H9 (cell line): ENCODE data around the gene TCEAL1. TPM values are rescaled to one million over a fixed set of nuclear protein-coding genes. Genes with fewer than 3 reads are reported as not detected.

Source experiments
- DNase-seq: peaks from one replicate; pipeline ENCODE4 v3.0.0-alpha.2; 2017
- H2AFZ ChIP-seq: one replicate; pipeline ENCODE4 v1.6.1; 2013; ENCODE audit warnings: mild to moderate bottlenecking, low read length, control low read depth, moderate library complexity
- H2AK5ac ChIP-seq: 2 replicates; pipeline ENCODE4 v1.6.1; 2013; ENCODE audit warnings: low read length, control low read depth, mixed read lengths; ENCODE audit not compliant: insufficient read length
- H2BK120ac ChIP-seq: one replicate; pipeline ENCODE4 v1.6.1; 2013; ENCODE audit warnings: low read depth, mild to moderate bottlenecking, low read length, control low read depth, inconsistent platforms; ENCODE audit not compliant: poor library complexity, severe bottlenecking
- H2BK12ac ChIP-seq: 2 replicates; pipeline ENCODE4 v1.6.1; 2013; ENCODE audit warnings: low read length, control low read depth, mixed read lengths, low read depth; ENCODE audit not compliant: insufficient read length
- H2BK15ac ChIP-seq: 2 replicates; pipeline ENCODE4 v1.6.1; 2013; ENCODE audit warnings: low read depth, low read length, control low read depth
- H2BK20ac ChIP-seq: one replicate; pipeline ENCODE4 v1.6.1; 2013; ENCODE audit warnings: low read depth, mild to moderate bottlenecking, low read length, control low read depth, inconsistent platforms; ENCODE audit not compliant: poor library complexity, severe bottlenecking
- H2BK5ac ChIP-seq: 2 replicates; pipeline ENCODE4 v1.6.1; 2013; ENCODE audit warnings: low read length, control low read depth, mixed read lengths; ENCODE audit not compliant: insufficient read length
- H3K14ac ChIP-seq: 2 replicates; pipeline ENCODE4 v1.6.1; 2013; ENCODE audit warnings: low read length, control low read depth; ENCODE audit not compliant: insufficient read depth
- H3K18ac ChIP-seq: 2 replicates; pipeline ENCODE4 v1.6.1; 2013; ENCODE audit warnings: low read depth, mild to moderate bottlenecking, mixed read lengths, low read length, control low read depth; ENCODE audit not compliant: insufficient read length
- H3K23ac ChIP-seq: 2 replicates; pipeline ENCODE4 v1.6.1; 2013; ENCODE audit warnings: low read length, control low read depth, mixed read lengths, low read depth; ENCODE audit not compliant: insufficient read length
- H3K23me2 ChIP-seq: 2 replicates; pipeline ENCODE4 v1.6.1; 2013; ENCODE audit warnings: low read depth, mild to moderate bottlenecking, mixed read lengths, low read length, control low read depth; ENCODE audit not compliant: insufficient read length, poor library complexity, severe bottlenecking
- H3K27ac ChIP-seq: 2 replicates; pipeline ENCODE4 v1.5.1; 2013; ENCODE audit warnings: low read length, control low read depth, mixed read lengths, low read depth; ENCODE audit not compliant: insufficient read length
- H3K27me3 ChIP-seq: 2 replicates; pipeline ENCODE4 v1.6.1; 2013; ENCODE audit warnings: low read length, control low read depth, inconsistent platforms; ENCODE audit not compliant: insufficient read depth
- H3K4ac ChIP-seq: 2 replicates; pipeline ENCODE4 v1.6.1; 2013; ENCODE audit warnings: low read depth, mild to moderate bottlenecking, control low read depth, inconsistent platforms, low read length, moderate library complexity
- H3K4me1 ChIP-seq: 2 replicates; pipeline ENCODE4 v1.6.1; 2013; ENCODE audit warnings: low read length, control low read depth, inconsistent platforms; ENCODE audit not compliant: insufficient read depth
- H3K4me2 ChIP-seq: 2 replicates; pipeline ENCODE4 v1.6.1; 2013; ENCODE audit warnings: low read length, control low read depth, mixed read lengths; ENCODE audit not compliant: insufficient read length, insufficient read depth
- H3K56ac ChIP-seq: 2 replicates; pipeline ENCODE4 v1.6.1; 2013; ENCODE audit warnings: low read depth, mild to moderate bottlenecking, mixed read lengths, low read length, control low read depth; ENCODE audit not compliant: insufficient read length
- H3K79me1 ChIP-seq: 2 replicates; pipeline ENCODE4 v1.6.1; 2013; ENCODE audit warnings: low read depth, mild to moderate bottlenecking, moderate library complexity, low read length, control low read depth, inconsistent platforms; ENCODE audit not compliant: insufficient read depth, poor library complexity, severe bottlenecking
- H3K79me2 ChIP-seq: 2 replicates; pipeline ENCODE4 v1.6.1; 2013; ENCODE audit warnings: low read length, control low read depth, inconsistent platforms; ENCODE audit not compliant: insufficient read depth
- H3K9ac ChIP-seq: 2 replicates; pipeline ENCODE4 v1.6.1; 2013; ENCODE audit warnings: low read length, control low read depth, mixed read lengths; ENCODE audit not compliant: insufficient read length; ENCODE audit errors: extremely low read depth
- H3K9me3 ChIP-seq: one replicate; pipeline ENCODE4 v1.6.1; 2013; ENCODE audit warnings: low read depth, low read length, inconsistent platforms; ENCODE audit not compliant: control insufficient read depth
- H3T11ph ChIP-seq: one replicate; pipeline ENCODE4 v1.6.1; 2013; ENCODE audit warnings: mild to moderate bottlenecking, low read length, control low read depth, inconsistent platforms
- H4K20me1 ChIP-seq: one replicate; pipeline ENCODE4 v1.6.1; 2013; ENCODE audit not compliant: control insufficient read depth, insufficient read length, insufficient read depth
- H4K5ac ChIP-seq: 2 replicates; pipeline ENCODE4 v1.6.1; 2013; ENCODE audit warnings: low read depth, mild to moderate bottlenecking, mixed read lengths, low read length, control low read depth; ENCODE audit not compliant: insufficient read length
- H4K8ac ChIP-seq: replicated peaks from 2 replicates; pipeline ENCODE4 v1.6.1; 2013; ENCODE audit warnings: low read length, control low read depth, mixed read lengths, low read depth; ENCODE audit not compliant: insufficient read length
- H4K91ac ChIP-seq: 2 replicates; pipeline ENCODE4 v1.6.1; 2013; ENCODE audit warnings: low read depth, mild to moderate bottlenecking, moderate library complexity, mixed read lengths, low read length, control low read depth; ENCODE audit not compliant: insufficient read length
- H3K27ac Mint-ChIP-seq, 3 experiments: 2 replicates in 2 of 3; 3 replicates in 1 of 3; pipeline ENCODE4 v1.8.0; 2020 to 2021; ENCODE audit warnings: mixed read lengths in 3 of 3, mild to moderate bottlenecking in 1 of 3, moderate library complexity in 1 of 3
- H3K27me3 Mint-ChIP-seq: 2 replicates; pipeline ENCODE4 v1.8.0; 2021; ENCODE audit warnings: low read depth, mild to moderate bottlenecking, moderate library complexity, mixed read lengths
- H3K36me3 Mint-ChIP-seq, 3 experiments: 2 replicates in 2 of 3; 3 replicates in 1 of 3; pipeline ENCODE4 v1.8.0; 2020 to 2021; ENCODE audit warnings: low read depth in 3 of 3, mixed read lengths in 3 of 3; ENCODE audit not compliant: insufficient read depth in 1 of 3
- H3K4me1 Mint-ChIP-seq, 2 experiments: 2 replicates each; pipeline ENCODE4 v1.8.0; 2020; ENCODE audit warnings: mixed read lengths in 2 of 2
- H3K4me3 Mint-ChIP-seq, 2 experiments: 2 replicates in 1 of 2; 3 replicates in 1 of 2; pipeline ENCODE4 v1.8.0; 2020 to 2021; ENCODE audit warnings: mild to moderate bottlenecking in 2 of 2, mixed read lengths in 2 of 2, moderate library complexity in 1 of 2
- H3K9me3 Mint-ChIP-seq, 2 experiments: 2 replicates in 1 of 2; 3 replicates in 1 of 2; pipeline ENCODE4 v1.8.0; 2020; ENCODE audit warnings: mild to moderate bottlenecking in 2 of 2, mixed read lengths in 2 of 2, moderate library complexity in 1 of 2
- WGBS: extraction: QIAGEN DNeasy Blood & Tissue Kit; methylation state at CpG from one replicate; pipeline ENCODE4 v1.1.7; 2013; ENCODE audit warnings: missing lambda C conversion rate, low lambda C conversion rate, mixed read lengths; ENCODE audit not compliant: insufficient read length; ENCODE audit errors: extremely low coverage; 5-methylcytosine and 5-hydroxymethylcytosine counted together
- total RNA-seq: library from RNA; stranded (reverse); gene quantifications from 2 replicates; pipeline ENCODE4 v1.2.1, GENCODE V29; 2021
- TF ChIP-seq, protein P1 (sequence below): fragments of 200-600 bp; sonication (generic); conservative IDR thresholded peaks from 3 replicates; pipeline ENCODE4 v1.8.0; 2021; ENCODE audit warnings: antibody characterized with exemption, mild to moderate bottlenecking

The TCEAL1 gene
- total RNA-seq, 1 experiment from 2014 or later: 3.0 TPM

DNA sequence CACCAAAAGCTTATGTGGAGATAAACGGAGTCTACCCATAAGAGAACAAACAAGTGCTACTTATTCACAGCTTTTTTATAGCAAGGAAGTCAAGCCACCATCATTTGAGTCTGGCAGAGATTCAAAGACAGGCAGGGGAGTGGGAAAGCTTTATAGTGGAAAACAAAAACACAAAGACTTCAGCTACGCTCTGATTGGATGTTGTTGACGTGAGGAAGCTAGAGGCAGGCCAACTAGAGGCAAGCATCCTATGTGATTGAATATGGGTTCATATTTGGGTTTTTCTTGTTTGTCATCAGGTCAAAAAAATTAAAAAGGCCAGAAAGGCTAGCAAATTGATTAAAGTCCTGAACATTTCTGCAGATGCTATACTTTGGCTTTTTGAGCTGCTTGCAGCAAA lies 44.2 kb upstream of the TCEAL1 start:
- Mint-ChIP-seq H3K27ac (no peak overlapping the region), H3K36me3 (peaks cover 0 to 19% (median 11%) of the 10 kb centered on the region in 3 experiments; a peak in 5 of 7 replicates), H3K4me3 (peak overlapping the region; percentile 89 to 93; a peak in 4 of 5 replicates), H3K4me1 (peaks cover 0 to 9% of the 10 kb centered on the region in 2 experiments; a peak in 2 of 4 replicates), H3K27me3 (peaks cover 9% of the 10 kb centered on the region), H3K9me3 (peaks cover 8 to 49% of the 10 kb centered on the region in 2 experiments; a peak in 4 of 5 replicates)
- Histone ChIP-seq H3K4me1 (no peaks in the 10 kb centered on the region), H2BK5ac (no peak overlapping the region), H2AK5ac (no peak overlapping the region), H4K20me1 (no peaks in the 10 kb centered on the region), H4K8ac (no peak overlapping the region), H2BK12ac (no peak overlapping the region), H2BK120ac (no peak overlapping the region), H4K5ac (no peak overlapping the region), H3K56ac (no peak overlapping the region), H2BK15ac (no peak overlapping the region), H3K23me2 (no peaks in the 10 kb centered on the region), H3K27ac (no peak overlapping the region), H3K79me2 (no peaks in the 10 kb centered on the region), H3K9ac (no peak overlapping the region), H3K27me3 (no peaks in the 10 kb centered on the region), H4K91ac (no peak overlapping the region), H3K79me1 (no peaks in the 10 kb centered on the region), H3K4ac (no peak overlapping the region), H3T11ph (no peak overlapping the region), H3K18ac (no peak overlapping the region), H3K9me3 (no peaks in the 10 kb centered on the region), H3K4me2 (no peak overlapping the region), H3K14ac (no peak overlapping the region), H2AFZ (peak overlapping the region; percentile 92), H2BK20ac (no peak overlapping the region), H3K23ac (no peak overlapping the region)
- DNase-seq: no peak
- TF ChIP-seq, protein P1, sequence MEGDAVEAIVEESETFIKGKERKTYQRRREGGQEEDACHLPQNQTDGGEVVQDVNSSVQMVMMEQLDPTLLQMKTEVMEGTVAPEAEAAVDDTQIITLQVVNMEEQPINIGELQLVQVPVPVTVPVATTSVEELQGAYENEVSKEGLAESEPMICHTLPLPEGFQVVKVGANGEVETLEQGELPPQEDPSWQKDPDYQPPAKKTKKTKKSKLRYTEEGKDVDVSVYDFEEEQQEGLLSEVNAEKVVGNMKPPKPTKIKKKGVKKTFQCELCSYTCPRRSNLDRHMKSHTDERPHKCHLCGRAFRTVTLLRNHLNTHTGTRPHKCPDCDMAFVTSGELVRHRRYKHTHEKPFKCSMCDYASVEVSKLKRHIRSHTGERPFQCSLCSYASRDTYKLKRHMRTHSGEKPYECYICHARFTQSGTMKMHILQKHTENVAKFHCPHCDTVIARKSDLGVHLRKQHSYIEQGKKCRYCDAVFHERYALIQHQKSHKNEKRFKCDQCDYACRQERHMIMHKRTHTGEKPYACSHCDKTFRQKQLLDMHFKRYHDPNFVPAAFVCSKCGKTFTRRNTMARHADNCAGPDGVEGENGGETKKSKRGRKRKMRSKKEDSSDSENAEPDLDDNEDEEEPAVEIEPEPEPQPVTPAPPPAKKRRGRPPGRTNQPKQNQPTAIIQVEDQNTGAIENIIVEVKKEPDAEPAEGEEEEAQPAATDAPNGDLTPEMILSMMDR: no peak
- WGBS: no CpG with 5 or more reads among the region's 3 CpGs
